Activated CD8-positive, alpha-beta memory T cell treated with anti-CD3 and anti-CD28 coated beads, Interleukin-2, amount 50 U/mL, for 24 hours (primary cell): ENCODE measurements around the gene TCIRG1.
"Not testable (repeated sequence)": the region's sequence is repeated elsewhere in the genome, so short reads cannot be mapped to it uniquely, and the experiment has no call there.

Source experiments
- DNase-seq: peaks from one replicate; pipeline ENCODE4 v3.0.0-alpha.2; 2020; ENCODE audit errors: extremely low read depth

The TCIRG1 gene

GRCh38 chr11:68083517-68083916, 44.7 kb downstream of the TCIRG1 start:
- no peak for DNase-seq

- DNase-seq: no peak
These were observed 50.9 kb downstream of the TCIRG1 start for GRCh38 chr11:68089679-68090078.

GRCh38 chr11:68090287-68090686, 51.5 kb downstream of the TCIRG1 start:
- DNase-seq: no peak

- DNase-seq: no peak
These were observed 51.9 kb downstream of the TCIRG1 start for GRCh38 chr11:68090706-68091105.

- no peak for DNase-seq
These were observed 53.6 kb downstream of the TCIRG1 start for GRCh38 chr11:68092411-68092810.

GRCh38 chr11:68092946-68093345, 54.1 kb downstream of the TCIRG1 start:
- not testable (repeated sequence) for DNase-seq

- DNase-seq: no peak
These were observed 54.7 kb downstream of the TCIRG1 start for GRCh38 chr11:68093565-68093964.

GRCh38 chr11:68096962-68097361, 58.1 kb downstream of the TCIRG1 start:
- DNase-seq: no peak

GRCh38 chr11:68099057-68099456, 60.2 kb downstream of the TCIRG1 start:
- DNase-seq: no peak

- DNase-seq: no peak
These were observed 60.9 kb downstream of the TCIRG1 start for GRCh38 chr11:68099474-68100405.
